ENCODE data around the gene CHRDL1. TPM values are rescaled to one million over a fixed set of nuclear protein-coding genes. Genes with fewer than 3 reads are reported as not detected.

The CHRDL1 gene
- total RNA-seq, 1 donor, result 8.0 TPM

- no peak for TF ChIP-seq CTCF (IDR thresholded peaks at IDR 0.05; ENCODE audit: extremely low read depth, low read depth, low read length)
- H3K79me2 ChIP-seq (ENCODE audit: insufficient read depth, low read length), result no peaks in the 10 kb centered on the region
- DNase-seq (ENCODE audit: insufficient read length, low spot score, missing footprints), result no peak
- no peaks in the 10 kb centered on the region for H4K20me1 ChIP-seq (ENCODE audit: insufficient read depth, low read length)
- H3K9me3 ChIP-seq (ENCODE audit: low read depth, low read length), result no peaks in the 10 kb centered on the region
- H2AFZ ChIP-seq (ENCODE audit: low read length), result no peak overlapping the region
- no peaks in the 10 kb centered on the region for H3K4me1 ChIP-seq (ENCODE audit: insufficient read depth, low read length)
- H3K4me2 ChIP-seq (ENCODE audit: insufficient read depth, low read length), result no peak overlapping the region
- H3K36me3 ChIP-seq (ENCODE audit: insufficient read depth, low read length), result no peaks in the 10 kb centered on the region
- no peak overlapping the region for H3K4me3 ChIP-seq (ENCODE audit: insufficient read depth, low read length)
- no peak overlapping the region for H3K27ac ChIP-seq (ENCODE audit: low read depth, low read length)
- no peaks in the 10 kb centered on the region for H3K27me3 ChIP-seq (ENCODE audit: insufficient read depth, low read length)
These were observed 149.2 kb downstream of the CHRDL1 start for GRCh38 chrX:110646386-110646785.
